GM19455 (cell line): Measurements from ENCODE around the gene ARL6IP4.

Experiments
- ATAC-seq: cut with Tn5 transposase; IDR thresholded peaks from one replicate; pipeline ENCODE4 v1.9.1; 2021; ENCODE audit not compliant: unreplicated experiment

ARL6IP4 gene

DNA sequence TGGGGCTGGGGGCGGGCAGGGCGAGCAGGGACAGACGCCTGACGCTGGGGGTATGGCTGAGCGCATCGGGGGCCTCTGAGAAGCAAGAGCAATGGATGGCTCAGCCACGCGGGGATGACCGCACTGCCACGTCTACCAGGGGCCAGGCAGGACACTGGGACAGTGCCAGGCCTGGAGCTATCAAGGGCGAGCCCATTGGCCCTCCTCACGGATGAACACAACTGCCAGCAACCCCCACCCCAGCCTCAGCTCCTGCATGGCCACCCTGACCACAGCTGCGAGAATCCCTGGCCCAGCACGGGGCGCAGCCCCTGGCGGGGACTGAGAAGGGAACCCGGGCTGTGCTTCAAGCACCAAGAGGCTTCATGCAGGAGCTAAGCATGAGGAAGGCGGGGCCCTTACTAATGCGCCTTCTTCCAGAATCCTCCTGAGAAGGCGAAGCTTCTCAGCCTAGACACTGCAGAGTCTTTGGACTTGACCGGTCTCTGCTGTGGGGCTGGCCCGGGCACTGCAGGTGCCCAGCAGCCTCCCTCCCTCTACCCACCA lies 9.5 kb downstream of the ARL6IP4 start:
- no peak for ATAC-seq

DNA sequence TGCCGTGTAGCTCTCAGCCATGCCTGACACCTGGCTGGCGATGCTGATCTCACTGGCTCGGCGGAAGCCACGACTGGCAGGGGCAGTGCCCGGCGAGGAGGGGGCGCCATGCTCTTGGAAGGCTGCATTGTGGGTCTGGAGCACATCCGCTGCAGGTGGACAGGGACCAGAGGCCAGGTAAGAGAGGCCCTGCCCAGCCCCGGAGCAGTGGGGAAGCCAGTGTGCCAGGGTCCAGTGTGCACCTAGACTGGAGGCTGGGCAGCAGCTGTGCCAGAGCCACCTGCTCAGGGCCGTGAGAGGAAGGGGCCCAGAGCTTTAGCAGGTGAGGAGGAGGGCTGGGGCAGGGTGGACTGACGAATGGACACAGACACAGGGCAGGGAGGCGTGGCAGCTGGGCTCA lies 10.1 kb downstream of the ARL6IP4 start:
- no peak for ATAC-seq

DNA sequence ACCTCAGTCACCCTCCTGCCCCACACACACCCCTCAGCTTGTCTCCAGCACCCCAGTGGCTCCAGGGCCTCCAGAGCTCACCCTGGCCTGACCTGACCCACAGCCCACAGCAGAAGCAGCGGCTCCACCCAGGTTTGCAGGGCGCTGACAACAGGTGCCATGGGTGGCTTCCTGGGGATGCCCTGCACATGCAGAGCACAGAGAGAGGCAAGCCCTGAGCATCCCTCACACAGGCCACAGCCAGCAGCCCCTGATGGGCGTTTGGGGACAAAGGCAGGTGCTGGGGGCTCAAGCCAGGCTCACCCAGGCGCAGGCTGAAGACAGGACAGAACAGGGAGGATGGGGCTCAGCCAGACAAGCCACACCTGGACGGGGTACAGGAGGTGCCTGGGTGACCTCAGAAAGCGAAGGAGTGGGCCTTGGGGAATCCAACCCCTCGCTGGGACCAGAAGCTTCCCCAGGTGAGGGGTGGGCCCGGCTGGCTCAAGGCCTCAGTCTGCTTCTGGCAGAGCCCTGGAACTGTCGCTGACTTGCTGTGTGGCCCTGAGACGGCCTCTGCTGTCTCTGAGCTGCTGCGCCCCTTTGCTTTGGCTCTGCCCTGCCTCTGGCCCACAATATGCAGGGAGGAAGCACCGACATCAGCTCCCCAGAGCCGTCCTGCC lies 10.6 kb downstream of the ARL6IP4 start:
- ATAC-seq: no peak

DNA sequence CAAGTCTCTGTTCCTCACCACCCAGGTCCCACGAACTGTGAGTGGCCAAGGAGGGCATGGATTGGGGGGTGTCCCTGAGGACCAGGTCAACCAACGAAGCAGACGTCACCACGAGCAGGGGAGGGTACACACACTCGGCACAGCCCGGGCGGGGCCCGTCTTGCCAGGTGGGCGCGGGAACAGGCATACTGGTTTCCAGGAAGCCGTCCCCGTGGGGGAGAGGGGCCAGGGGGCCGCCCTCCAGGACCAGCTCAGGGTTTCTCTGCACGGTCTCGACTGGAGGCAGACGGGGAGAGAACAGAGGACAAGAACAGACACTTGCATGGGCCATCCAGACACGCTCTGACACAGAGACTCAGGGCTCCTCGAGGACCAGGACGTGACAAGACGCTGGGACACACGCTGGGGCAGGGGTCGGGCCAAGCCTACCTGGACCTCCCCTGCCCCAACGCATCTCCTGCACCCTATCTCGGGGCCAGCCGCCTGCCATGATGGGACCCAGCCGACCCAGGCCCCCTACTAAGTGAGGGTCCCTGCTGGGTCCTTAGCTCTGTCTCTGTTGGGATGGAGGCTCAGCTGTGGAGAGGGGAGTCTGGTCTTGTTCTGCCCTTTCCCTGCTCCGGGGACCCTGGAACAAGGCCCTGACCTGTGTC lies 11.3 kb downstream of the ARL6IP4 start:
- no peak for ATAC-seq

DNA sequence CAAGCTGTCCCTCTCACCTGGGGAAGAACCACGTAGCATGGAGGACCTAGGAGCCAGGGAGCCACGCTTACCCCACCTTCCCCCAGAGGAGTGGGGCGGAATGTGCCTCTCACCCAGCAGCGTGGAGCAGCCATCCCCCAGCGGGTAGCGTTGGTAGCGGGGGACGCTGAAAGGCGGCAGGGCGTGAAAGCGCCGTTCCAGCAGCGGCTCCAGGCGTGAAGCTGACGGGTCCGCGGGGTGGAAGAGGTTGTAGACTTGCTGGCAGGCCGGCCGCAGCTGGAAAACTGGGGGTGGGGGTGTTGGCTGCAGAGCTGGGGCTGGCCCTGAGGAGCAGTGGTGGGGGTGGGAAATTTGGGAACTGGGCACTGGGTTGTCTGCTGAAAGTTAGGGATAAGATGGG lies 11.9 kb downstream of the ARL6IP4 start:
- ATAC-seq: no peak

DNA sequence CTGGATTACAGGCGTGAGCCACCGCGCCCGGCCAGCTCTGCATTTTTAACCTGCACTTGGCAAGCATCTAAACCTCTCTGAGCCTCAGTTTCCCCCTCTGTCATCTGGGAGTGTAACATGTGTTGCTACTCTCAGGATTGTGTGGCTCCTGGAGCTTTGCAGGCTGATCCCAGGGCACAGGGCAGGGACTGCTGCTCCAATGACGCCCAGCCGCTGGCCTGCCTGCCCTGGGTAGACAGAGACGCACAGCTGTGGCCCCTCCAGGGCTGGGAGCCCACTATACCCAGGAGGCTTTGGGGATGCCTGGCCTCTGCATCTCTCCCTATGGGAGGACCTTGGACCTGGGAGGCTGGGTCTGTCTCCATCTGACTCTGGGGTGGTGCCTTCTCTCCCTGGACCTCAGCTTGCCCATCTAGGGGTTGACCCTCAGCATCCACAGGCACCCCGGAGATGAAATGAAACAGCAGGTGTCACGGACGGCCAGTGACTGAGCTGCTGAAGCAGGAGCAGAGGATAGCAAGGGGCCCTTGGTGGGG lies 13.7 kb downstream of the ARL6IP4 start:
- ATAC-seq: no peak

DNA sequence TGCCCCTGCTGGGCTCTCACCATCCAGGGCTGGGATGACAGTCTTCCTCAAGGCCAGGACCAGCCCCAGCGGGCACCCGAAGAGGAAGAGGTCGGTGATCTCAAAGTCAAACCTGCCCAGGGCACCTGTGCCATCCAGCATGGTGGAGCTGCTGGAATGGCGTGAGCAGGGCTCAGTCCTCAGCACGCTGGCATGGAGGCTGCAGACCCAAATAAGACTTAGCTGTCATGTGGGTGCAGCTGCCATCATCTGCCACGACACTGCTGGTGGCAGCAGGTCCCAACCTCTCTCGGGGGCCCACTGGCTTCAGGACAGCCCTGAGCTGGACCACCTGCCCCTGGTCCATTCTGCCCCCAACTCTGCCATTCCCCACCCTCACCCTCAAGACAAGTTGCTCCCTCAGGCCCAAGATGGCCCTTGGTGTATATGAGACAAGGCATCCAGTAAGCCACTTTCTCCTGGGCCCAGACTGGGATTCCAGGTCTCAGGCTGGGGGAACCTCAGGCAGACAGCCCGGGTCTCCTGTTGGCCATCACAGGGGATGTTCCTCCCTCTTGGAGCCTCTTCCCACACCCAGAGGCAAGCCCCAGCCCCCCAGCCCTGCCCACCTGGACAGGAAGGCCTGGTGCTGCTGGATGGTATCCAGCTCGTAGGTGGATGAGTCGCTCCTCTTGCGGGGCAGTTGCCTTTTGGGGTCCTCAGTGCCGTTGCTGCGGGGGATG lies 14.5 kb downstream of the ARL6IP4 start:
- no peak for ATAC-seq

DNA sequence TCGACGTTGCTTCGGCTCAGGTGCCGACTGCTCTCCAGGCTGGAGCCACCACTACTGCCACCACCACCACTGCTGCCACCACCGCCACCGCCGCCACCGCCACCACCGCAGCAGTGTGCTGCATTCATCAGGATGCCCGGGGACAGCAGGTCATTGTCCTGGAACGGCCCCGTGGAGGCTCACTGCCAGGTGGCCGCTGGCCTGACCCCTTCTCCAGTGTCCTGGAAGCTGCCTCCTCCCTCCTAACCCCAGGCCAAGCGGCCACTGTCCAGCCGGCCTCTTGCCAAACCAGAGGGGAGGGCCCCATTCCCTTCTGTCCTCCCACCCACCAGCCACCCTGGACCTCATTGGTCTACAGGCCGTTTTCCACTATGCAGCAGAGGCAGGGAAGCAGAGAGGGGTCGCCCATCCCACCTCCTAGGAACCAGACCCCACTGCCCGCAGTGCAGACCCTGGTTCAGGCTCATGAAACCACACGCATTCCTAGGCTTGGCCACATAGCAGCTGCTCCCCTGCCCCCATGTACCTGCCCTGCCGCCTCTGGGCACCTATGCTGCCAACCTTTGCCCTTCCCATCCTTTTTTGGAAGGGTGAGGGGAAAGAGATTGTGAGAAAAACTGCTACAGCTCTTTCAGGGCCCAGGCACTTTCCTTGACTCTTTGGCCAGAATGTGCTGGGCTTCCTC lies 15.2 kb downstream of the ARL6IP4 start:
- ATAC-seq: no peak

DNA sequence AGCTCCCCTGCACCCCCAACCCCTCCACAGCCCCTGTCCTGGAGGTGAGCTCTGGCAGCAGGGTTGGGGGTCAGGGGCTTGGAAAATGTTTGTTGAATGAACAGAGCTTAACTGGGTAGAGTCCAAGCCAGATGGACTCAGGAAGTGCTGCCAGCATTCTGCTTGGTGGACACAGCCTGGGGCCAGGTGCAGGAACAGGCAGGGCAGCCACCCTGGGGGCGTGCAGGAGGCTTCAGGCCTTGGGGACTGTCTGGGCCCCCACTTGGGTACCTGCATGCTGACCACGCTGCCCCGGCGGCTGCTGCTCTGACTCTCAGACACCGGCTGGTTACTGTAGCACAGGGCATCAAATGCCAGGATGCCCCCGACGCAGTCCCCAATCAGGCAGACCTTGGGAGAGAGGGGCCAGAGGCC lies 15.7 kb downstream of the ARL6IP4 start:
- no peak for ATAC-seq

DNA sequence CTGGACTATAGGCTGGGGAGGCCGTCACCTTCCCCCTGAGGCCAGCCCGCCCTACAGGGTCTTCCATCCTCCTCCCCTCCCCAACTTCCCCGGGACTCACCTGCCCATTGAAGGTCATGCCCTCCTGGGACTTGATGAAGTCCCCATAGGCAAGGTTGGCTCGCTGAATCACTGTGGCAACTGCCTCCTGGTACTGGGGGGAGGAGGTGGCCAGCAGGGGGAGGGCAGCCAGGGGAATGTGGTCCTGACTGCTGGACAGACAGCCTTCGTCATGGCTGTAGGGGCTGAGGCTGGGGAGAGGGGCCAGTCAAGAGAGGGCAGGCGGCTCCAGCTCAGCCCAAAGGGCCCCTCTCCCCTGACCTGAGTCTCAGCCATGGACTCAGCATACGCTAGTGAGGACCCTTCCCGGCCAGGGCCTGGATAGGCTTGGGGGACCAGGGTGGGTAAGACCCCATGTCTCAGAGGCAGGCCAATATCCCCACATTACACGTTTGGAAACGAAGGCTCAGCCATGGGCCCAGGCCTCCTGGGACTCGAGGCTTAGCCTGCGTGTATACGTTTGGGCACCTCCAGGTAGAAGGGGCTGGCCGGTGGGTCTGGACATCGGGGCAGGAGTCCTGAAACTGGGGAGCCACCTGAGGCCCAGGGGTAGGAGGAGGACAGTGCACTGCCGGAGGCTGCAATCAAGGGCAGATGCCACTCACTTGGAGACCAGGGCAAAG lies 16.3 kb downstream of the ARL6IP4 start:
- ATAC-seq: no peak

DNA sequence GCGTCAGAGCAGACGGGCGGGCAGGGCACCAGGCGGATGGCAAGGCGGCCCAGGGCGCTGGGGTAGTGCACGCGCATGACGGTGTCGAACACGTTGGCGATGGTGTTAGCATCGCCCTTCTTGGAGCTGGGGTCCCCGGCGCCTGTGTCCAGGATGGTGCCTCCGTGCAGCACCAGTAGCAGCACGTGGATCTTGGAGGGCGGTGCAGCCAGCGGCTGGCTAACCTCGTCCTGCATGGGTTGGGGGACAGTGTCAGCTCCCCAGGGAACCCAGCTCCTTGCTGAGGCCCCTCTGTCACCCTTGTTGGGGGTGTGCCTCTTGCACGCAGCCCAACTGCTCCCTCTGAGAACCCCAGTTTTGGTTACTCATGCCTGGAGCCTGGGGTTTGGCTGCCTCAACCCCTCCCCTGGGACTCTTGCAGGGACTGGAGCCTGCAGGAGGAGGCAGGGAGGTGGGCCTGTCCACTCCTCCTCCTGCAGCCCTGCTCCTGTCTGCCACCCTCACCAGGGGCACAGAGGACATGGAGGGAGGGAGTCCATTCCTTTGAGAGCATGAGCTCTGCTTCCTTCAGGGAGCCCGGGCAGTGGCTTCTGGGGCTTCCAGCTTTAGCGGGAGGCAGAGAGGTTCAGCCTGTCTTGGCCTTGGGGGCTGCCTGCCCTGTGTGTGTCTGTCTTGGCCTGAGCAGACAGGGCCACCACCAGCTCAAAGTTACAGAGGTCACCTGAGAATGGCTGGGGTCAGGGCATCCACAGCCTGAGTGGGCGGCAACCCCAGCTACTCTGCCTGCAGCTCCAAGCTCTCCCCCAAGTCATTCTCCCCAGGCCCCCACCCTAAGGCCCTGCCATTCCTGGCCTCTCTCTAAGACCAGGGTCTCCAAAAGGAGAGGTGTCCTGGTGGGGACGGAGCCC lies 17.1 kb downstream of the ARL6IP4 start:
- ATAC-seq: no peak

DNA sequence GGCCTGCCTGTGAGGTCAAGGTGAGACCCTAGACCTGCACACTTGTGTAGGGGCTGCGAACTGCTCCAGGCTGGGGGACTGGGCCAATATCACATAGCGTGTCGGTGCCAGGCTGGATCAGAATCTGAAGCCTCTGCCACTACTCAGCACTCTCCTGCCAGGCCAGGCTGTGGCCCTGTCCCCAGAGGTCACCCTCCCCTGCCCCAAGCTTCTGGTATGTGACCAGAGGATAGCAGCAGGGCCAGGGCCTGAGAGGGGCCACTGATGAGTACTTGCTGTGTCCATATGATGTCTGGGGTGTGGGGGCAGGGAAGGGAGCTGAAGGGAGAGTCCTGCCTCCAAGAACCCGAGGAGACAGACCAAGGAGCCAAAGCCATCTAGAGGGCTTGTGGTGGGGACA lies 17.8 kb downstream of the ARL6IP4 start:
- no peak for ATAC-seq

DNA sequence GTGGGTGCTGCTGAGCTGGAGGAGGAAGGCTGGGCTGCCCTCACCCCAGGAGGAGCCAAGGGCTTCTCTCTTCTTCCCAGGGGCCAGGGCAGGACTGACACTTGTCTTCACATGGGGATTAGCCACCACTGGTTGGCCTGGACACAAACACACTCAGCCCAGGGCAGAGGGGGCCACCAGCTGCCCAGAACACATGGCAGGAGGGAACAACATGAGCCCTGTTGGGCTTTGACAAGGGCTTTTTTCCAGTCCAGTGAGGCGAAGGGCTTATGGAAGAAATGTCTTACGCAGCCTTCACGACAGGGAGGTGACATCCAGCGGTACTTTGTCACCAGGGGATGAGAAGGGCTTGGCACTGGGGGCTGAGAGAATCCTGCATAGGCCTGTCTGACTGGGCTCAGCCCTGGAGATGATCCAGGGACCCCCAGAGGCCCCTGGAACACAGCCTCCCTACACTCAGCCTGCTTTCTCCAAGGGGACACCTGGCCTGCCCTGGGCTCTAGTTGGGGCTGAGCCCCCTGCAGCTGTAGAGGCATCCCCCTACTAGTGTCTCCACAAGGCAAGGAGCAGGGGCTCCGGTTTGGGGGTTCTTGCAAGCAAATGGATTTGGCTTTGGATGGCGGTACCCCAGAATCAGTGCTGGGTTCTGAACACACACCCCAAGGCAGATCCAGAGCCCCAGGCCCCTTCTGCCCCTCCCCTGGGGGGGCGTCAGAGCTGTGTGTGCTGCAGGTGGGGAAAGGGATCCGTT lies 18.9 kb downstream of the ARL6IP4 start:
- no peak for ATAC-seq

DNA sequence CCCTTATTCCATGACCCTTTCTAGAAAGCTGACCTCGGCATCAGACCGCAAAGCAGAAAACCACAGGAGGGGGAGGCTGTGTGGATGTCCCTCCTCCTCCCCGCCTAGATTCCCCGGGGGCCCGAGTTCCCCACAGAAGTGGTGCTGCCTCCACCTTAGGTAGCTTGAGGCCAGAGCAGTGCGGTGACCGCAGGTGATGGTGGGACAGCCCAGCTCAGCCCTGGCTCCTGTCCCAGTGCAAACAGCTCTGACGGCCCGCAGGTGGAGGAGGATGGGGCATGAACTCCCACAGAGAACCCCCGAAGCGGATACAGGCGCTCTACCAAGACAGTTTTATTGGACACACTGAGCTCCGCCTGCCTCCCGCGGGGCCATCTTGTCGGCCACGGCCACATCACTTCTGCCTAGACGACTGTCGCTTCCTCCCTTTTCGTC lies 19.5 kb downstream of the ARL6IP4 start:
- ATAC-seq: no peak

DNA sequence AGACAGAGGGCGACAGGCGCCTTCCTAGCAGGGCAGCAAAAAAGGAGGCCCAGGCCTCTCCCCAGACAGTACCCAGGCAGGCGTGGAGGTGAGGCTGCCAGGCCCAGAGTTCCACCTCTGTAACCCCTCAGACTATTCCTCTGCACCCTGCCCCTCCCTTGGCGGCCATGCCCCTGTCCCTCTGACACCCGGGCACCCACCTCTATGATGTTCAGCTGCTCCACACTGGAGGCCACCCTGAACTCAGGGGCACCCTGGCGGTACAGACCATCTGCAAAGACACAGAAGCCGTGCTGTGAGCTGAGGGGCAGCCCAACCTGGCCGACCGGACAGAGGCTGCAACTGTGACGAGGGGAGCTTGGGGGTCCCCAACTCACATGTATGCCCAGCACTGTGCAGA lies 20.1 kb downstream of the ARL6IP4 start:
- no peak for ATAC-seq

DNA sequence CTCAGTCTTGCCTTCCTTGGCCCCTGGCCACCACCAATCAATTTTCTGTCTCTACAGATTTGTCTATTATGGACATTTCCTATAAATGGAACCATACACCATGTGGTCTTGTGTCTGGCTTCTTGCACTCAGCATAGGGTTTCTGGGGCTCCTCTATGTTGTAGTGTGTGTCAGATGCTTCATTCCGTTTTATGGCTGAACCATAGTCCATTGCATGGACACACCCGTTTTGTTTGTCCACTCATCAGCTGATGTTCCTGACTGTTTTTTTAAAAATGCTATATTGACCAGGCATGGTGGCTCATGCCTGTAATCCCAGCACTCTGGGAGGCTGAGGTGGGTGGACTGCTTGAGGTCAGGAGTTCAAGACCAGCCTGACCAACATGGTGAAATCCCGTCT lies 21.0 kb downstream of the ARL6IP4 start:
- no peak for ATAC-seq

DNA sequence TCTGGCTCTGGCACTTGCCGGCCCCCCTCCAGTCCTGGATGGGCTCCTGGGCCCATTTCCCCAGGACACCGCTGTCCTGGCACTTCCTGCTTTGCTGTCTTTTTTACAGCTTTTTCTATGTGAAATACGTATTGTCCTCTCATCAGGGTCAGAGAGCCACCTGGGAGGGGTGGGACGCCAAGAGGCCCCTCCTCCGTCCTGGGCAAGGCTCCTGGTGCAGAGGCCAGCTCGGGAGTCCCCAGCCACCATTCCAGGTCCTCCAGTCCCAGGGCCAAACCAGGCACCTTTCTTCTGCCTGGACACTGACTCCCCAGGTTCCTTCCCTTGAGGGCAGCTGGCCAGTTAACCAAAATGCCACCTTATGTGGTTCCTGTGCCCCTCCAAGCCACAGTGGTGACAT lies 22.8 kb downstream of the ARL6IP4 start:
- ATAC-seq: no peak

DNA sequence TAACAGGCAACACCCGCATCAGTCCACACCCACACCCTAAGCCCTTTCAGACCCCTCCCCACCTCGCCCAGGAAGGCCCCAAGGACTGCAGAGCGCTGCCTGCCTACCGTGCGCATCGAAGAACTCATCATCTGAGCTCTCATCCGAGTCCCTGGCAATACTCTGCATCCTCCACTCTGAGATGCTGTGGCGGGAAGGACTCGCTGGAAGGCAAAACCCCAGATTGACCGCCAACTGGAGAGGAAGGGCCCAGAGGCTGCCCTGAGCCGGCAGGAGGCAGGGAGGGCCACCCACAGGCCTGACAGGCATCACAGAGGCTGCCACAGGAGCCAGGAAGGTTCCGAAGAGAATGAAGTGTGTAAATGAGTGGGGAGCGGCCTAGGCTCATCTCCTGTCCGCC lies 23.8 kb downstream of the ARL6IP4 start:
- ATAC-seq: no peak
